Kidney (tissue), 14 donors: ENCODE results near the gene PPFIBP2. TPM values are rescaled to one million over a fixed set of nuclear protein-coding genes. Genes with fewer than 3 reads are reported as not detected.
A peak's percentile ranks its signal among the peaks of the same experiment; 100 is the strongest.

Experiments used
- DNase-seq, 5 donors: peaks; one replicate each; pipeline ENCODE4 v3.0.0-alpha.2; 2013 to 2020
- FAIRE-seq: peaks from 2 replicates; lab custom pipeline; 2012; peaks lifted over from hg19 to GRCh38; lab: Jason Lieb, UNC
- H3K27ac ChIP-seq, 2 donors: one replicate each; pipeline ENCODE4 v1.7.0; 2013; ENCODE audit warnings: low read depth in 2 of 2, low read length in 2 of 2, inconsistent platforms in 1 of 2
- H3K27me3 ChIP-seq: one replicate; pipeline ENCODE4 v1.7.1; 2013; ENCODE audit warnings: low read length, inconsistent platforms; ENCODE audit not compliant: control insufficient read depth, insufficient read depth
- H3K36me3 ChIP-seq, 3 donors: one replicate each; pipeline versions ENCODE4 v1.7.0 to v1.7.1; 2013; ENCODE audit warnings: low read length in 3 of 3, control low read depth in 1 of 3, inconsistent platforms in 1 of 3; ENCODE audit not compliant: insufficient read depth in 3 of 3, control insufficient read depth in 2 of 3
- H3K4me1 ChIP-seq, 3 donors: one replicate each; pipeline versions ENCODE4 v1.7.0 to v1.7.1; 2013; ENCODE audit warnings: low read length in 3 of 3, inconsistent platforms in 1 of 3, low read depth in 1 of 3; ENCODE audit not compliant: control insufficient read depth in 2 of 3, insufficient read depth in 2 of 3
- H3K4me3 ChIP-seq, 3 donors: one replicate each; pipeline versions ENCODE4 v1.7.0 to v1.8.1; 2013; ENCODE audit warnings: low read length in 3 of 3, control low read depth in 1 of 3, inconsistent platforms in 1 of 3
- H3K9ac ChIP-seq, 3 donors: one replicate each; pipeline versions ENCODE4 v1.7.0 to v1.7.1; 2013; ENCODE audit warnings: low read length in 3 of 3, control low read depth in 1 of 3, inconsistent platforms in 1 of 3
- H3K9me3 ChIP-seq, 3 donors: one replicate each; pipeline versions ENCODE4 v1.7.0 to v1.7.1; 2013; ENCODE audit warnings: low read length in 3 of 3, control low read depth in 1 of 3, inconsistent platforms in 1 of 3; ENCODE audit not compliant: control insufficient read depth in 2 of 3, insufficient read depth in 1 of 3
- CTCF ChIP-seq: IDR thresholded peaks from 3 replicates; pipeline ENCODE4 v1.5.1; 2012; ENCODE audit warnings: mild to moderate bottlenecking, moderate library complexity, borderline replicate concordance; ENCODE audit not compliant: insufficient read depth; ENCODE audit errors: extremely low read depth
- intact Hi-C: fragments of 100-400 bp; cut with DNase I; formaldehyde crosslinking; loops from one replicate; pipeline ENCODE4 v1.11.1; 2022
- polyA plus RNA-seq: library from polyadenylated mRNA; stranded (reverse); fragments of 350-450 nt; fragmentation: Illumina TruSeq; extraction: RNeasy Lipid Tissue Mini Kit (QIAGEN cat#74804); gene quantifications from one replicate; pipeline ENCODE4 v1.2.3, GENCODE V29; 2014; ENCODE audit warnings: low read depth, low replicate concordance; ENCODE audit not compliant: insufficient read depth
- total RNA-seq: library from RNA; stranded (reverse); fragmentation: NEBNext Ultra II Directional; extraction: Animal tissue kit (Norgen Biotek cat#: 25700); gene quantifications from one replicate; pipeline ENCODE4 v1.2.1, GENCODE V29; 2021
- donor health status: control.
- donor health status: control.
- donor health status: control.
- donor health status: control.
- donor health status: control.
- donor health status: DM: yes; HTN: yes; CAD: no.
- donor health status: Normal renal cell carcinoma (clear cell type).

Gene PPFIBP2
- total and polyA plus RNA-seq, 2 donors from 2014 or later, result 31.6 to 44.4 TPM

- DNase-seq (no peak), FAIRE-seq (no peak)
- H3K27me3 ChIP-seq, result no peaks in the 10 kb centered on the region
- no peaks in the 10 kb centered on the region for H3K9me3 ChIP-seq
- H3K9ac ChIP-seq, result no peak overlapping the region
- intact Hi-C loops, result no loop called here
- no peak for TF ChIP-seq CTCF
- H3K4me3 ChIP-seq, result no peak overlapping the region
- H3K4me1 ChIP-seq, result peaks cover 0 to 2% (median 0%) of the 10 kb centered on the region in 3 donors
- H3K36me3 ChIP-seq, result no peaks in the 10 kb centered on the region
- no peak overlapping the region for H3K27ac ChIP-seq
These were observed 51.0 kb downstream of the PPFIBP2 start for GRCh38 chr11:7564803-7565202.

DNA sequence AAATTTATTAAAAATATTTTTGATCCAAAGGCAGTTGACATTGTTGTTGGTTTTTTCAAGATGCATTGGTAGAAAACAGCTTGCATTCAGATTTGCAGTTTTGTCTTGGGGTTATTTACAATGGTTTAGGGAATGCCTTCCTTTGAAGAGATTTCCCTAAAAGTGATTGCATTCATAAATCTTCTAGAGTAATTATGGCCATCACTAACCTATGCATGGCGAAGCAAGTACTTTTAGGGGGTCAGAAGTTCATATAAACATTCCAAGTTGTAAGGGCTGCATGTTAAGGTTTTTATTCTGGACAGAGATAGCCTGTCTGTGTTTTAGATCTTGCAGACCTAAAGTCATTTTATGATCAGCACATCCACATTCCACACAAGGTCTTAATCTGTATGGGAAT, 53.5 kb downstream of the PPFIBP2 start:
- peaks cover 0 to 5% (median 4%) of the 10 kb centered on the region in 3 donors for H3K4me1 ChIP-seq
- TF ChIP-seq CTCF, result no peak
- FAIRE-seq (no peak), DNase-seq (peak in 2 of 5 donors; percentile 63 to 66)
- intact Hi-C loops, result no loop called here
- H3K4me3 ChIP-seq, result no peak overlapping the region
- H3K36me3 ChIP-seq, result no peaks in the 10 kb centered on the region
- no peaks in the 10 kb centered on the region for H3K9me3 ChIP-seq
- H3K27me3 ChIP-seq, result no peaks in the 10 kb centered on the region
- no peak overlapping the region for H3K9ac ChIP-seq
- no peak overlapping the region for H3K27ac ChIP-seq

GRCh38 chr11:7569044-7569443, 55.2 kb downstream of the PPFIBP2 start:
- DNase-seq (no peak), FAIRE-seq (no peak)
- Histone ChIP-seq H3K36me3 (no peaks in the 10 kb centered on the region), H3K27ac (no peak overlapping the region), H3K4me3 (no peak overlapping the region), H3K4me1 (peaks cover 2 to 14% (median 14%) of the 10 kb centered on the region in 3 donors), H3K9ac (no peak overlapping the region), H3K9me3 (no peaks in the 10 kb centered on the region), H3K27me3 (no peaks in the 10 kb centered on the region)
- TF ChIP-seq CTCF, result no peak
- intact Hi-C loops, result no loop called here

DNA sequence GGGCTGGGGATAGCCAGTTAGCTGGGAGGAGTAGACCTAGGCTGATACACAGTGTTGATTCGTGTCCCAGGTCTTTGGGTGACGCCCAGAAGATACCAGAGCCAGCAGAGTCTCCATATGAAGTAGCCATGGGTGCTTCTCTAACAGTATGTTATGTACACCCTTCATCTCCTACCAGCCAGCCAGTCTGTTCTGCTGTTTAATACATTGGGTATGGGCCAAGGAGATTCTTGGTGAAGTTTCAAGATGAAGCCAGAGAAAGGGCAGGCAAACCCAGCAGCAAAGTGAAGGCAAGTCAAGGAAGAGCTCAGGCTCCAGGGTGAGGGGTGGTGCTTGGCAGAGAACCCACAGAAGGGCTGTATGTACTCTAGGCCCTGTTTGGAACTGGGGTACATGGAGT, 56.4 kb downstream of the PPFIBP2 start:
- Histone ChIP-seq H3K4me3 (no peak overlapping the region), H3K4me1 (peaks cover 4 to 16% (median 16%) of the 10 kb centered on the region in 3 donors), H3K27ac (no peak overlapping the region), H3K9me3 (no peaks in the 10 kb centered on the region), H3K27me3 (no peaks in the 10 kb centered on the region), H3K36me3 (no peaks in the 10 kb centered on the region), H3K9ac (no peak overlapping the region)
- intact Hi-C loops, result no loop called here
- no peak for DNase-seq
- FAIRE-seq, result no peak
- TF ChIP-seq CTCF, result no peak
